GM06990 (cell line): Measurements from ENCODE around the gene CLSTN2.

ENCODE experiments used
- DNase-seq: peaks from one replicate; pipeline ENCODE4 v3.0.0-alpha.2; 2011; ENCODE audit not compliant: insufficient read length; ENCODE audit errors: extremely low read depth
- H3K27me3 ChIP-seq: replicated peaks from 2 replicates; pipeline ENCODE4 v1.6.0; 2011; ENCODE audit warnings: low read length; ENCODE audit not compliant: control insufficient read depth, insufficient read depth
- H3K36me3 ChIP-seq: 2 replicates; pipeline ENCODE4 v1.5.1; 2011; ENCODE audit warnings: low read length; ENCODE audit not compliant: control insufficient read depth, insufficient read depth
- H3K4me3 ChIP-seq: replicated peaks from 2 replicates; pipeline ENCODE4 v1.5.1; 2011; ENCODE audit warnings: low read depth, mild to moderate bottlenecking, control low read depth, low read length
- TF ChIP-seq, protein P1 (sequence below): IDR thresholded peaks from 2 replicates; pipeline ENCODE4 v1.5.1; 2011; ENCODE audit warnings: low read length, control low read depth, mild to moderate bottlenecking, inconsistent platforms; ENCODE audit not compliant: insufficient read depth, poor library complexity, severe bottlenecking

Gene CLSTN2

GRCh38 chr3:140252812-140253656, 318.0 kb downstream of the CLSTN2 start:
- TF ChIP-seq, protein P1, sequence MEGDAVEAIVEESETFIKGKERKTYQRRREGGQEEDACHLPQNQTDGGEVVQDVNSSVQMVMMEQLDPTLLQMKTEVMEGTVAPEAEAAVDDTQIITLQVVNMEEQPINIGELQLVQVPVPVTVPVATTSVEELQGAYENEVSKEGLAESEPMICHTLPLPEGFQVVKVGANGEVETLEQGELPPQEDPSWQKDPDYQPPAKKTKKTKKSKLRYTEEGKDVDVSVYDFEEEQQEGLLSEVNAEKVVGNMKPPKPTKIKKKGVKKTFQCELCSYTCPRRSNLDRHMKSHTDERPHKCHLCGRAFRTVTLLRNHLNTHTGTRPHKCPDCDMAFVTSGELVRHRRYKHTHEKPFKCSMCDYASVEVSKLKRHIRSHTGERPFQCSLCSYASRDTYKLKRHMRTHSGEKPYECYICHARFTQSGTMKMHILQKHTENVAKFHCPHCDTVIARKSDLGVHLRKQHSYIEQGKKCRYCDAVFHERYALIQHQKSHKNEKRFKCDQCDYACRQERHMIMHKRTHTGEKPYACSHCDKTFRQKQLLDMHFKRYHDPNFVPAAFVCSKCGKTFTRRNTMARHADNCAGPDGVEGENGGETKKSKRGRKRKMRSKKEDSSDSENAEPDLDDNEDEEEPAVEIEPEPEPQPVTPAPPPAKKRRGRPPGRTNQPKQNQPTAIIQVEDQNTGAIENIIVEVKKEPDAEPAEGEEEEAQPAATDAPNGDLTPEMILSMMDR, result no peak
- Histone ChIP-seq H3K4me3 (no peak overlapping the region), H3K36me3 (no peaks in the 10 kb centered on the region), H3K27me3 (no peaks in the 10 kb centered on the region)
- no peak for DNase-seq

DNA sequence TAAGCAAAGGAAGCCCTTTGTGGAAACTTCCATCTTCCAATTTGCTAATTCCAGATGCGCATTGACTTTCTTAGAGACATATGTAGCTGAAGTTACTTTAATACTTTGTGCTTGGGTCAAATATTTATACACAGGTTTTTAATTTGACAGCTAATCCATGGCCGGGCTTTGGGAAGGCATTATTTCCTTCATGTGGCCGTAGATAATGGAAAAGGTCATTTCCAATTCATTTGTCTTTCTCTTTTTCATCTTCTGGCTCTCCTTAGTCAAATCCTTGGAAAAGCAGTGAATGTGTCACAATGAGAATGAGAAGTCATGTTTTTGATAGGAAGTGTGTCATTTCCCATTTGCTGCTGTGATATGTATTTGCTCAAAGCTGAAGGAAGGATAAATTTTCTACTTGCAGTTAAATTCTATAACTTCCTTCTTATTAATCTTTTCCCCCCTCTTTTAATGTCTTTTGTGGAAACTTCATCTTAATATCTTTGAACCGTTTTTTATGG, 323.3 kb downstream of the CLSTN2 start:
- TF ChIP-seq, protein P1, result no peak
- no peaks in the 10 kb centered on the region for H3K36me3 ChIP-seq
- DNase-seq, result no peak
- no peak overlapping the region for H3K4me3 ChIP-seq
- H3K27me3 ChIP-seq, result no peaks in the 10 kb centered on the region

- Histone ChIP-seq H3K36me3 (no peaks in the 10 kb centered on the region), H3K4me3 (no peak overlapping the region), H3K27me3 (no peaks in the 10 kb centered on the region; the same call in 1 of the 2 replicates)
- TF ChIP-seq, protein P1, result no peak
- DNase-seq, result no peak
Observed at GRCh38 chr3:140265302-140265701, 330.3 kb downstream of the CLSTN2 start.

DNA sequence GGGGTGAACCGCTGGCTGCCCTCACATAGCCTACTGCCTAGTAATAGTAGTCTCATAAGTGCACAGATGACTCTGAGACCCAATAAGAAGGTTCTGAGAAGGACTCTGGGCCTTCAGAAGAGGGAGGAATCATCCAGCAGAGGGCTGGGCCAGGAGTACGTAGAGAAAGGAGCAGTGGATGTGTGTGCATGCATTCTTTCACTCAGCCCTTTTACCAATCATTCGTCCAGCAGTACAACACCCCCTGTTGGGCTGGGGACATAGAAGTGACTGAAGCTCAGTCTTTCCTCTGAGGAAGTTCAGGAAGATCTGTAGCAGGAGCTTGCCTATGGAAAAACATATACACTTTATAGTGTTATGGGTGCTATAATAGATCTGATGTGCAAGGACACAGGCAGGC, 333.1 kb downstream of the CLSTN2 start:
- DNase-seq, result no peak
- no peak overlapping the region for H3K4me3 ChIP-seq
- H3K36me3 ChIP-seq, result no peaks in the 10 kb centered on the region
- TF ChIP-seq, protein P1, result no peak
- H3K27me3 ChIP-seq, result no peaks in the 10 kb centered on the region; the same call in 1 of the 2 replicates

DNA sequence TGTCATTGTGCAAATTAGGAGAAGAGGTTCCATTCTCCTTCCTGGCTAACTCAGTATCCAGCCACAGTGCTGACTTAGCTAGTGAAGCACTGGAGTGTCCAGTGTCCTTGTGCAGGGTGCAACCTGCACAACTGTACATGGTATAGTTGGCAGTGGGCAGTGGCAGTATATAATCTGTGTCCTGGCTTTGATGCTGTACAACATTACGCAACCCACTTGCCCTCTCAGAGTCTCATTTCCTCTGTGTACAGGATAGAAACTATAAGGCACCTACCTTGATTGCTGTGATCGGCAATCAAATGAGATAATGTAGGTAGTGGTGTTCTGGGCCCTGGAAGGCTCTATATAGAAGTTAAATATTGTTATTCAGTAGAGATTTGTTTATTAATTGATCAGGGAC, 333.6 kb downstream of the CLSTN2 start:
- DNase-seq, result no peak
- H3K27me3 ChIP-seq, result no peaks in the 10 kb centered on the region; the same call in 1 of the 2 replicates
- H3K4me3 ChIP-seq, result no peak overlapping the region
- TF ChIP-seq, protein P1, result no peak
- no peaks in the 10 kb centered on the region for H3K36me3 ChIP-seq

DNA sequence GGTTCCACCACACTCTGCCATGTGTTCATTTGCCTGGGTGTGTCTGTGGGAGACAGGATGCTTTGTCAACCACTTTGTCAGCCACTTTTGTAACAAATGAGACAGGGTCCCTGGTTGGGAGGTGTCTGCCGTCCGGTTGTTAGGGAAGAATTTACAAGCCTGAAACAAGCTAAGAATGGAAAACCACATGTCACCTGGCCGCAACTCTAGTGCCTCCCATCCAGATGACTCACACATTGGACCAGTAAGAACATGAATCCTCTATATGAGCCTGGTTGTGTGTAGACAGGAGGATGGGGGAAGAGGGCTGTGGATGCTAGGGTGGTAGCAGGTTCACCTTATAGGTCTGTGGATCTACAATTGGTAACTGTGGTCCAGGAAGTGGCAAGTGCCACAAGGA, 335.3 kb downstream of the CLSTN2 start:
- Histone ChIP-seq H3K36me3 (no peaks in the 10 kb centered on the region), H3K4me3 (no peak overlapping the region), H3K27me3 (no peaks in the 10 kb centered on the region; the same call in 1 of the 2 replicates)
- DNase-seq, result no peak
- TF ChIP-seq, protein P1, result no peak
